H9 (cell line): ENCODE results near the gene PPP1R12B. TPM values are rescaled to one million over a fixed set of nuclear protein-coding genes. Genes with fewer than 3 reads are reported as not detected.

Source experiments
- DNase-seq: peaks from one replicate; pipeline ENCODE4 v3.0.0-alpha.2; 2017
- H2AFZ ChIP-seq: one replicate; pipeline ENCODE4 v1.6.1; 2013; ENCODE audit warnings: mild to moderate bottlenecking, low read length, control low read depth, moderate library complexity
- H2AK5ac ChIP-seq: 2 replicates; pipeline ENCODE4 v1.6.1; 2013; ENCODE audit warnings: low read length, control low read depth, mixed read lengths; ENCODE audit not compliant: insufficient read length
- H2BK120ac ChIP-seq: one replicate; pipeline ENCODE4 v1.6.1; 2013; ENCODE audit warnings: low read depth, mild to moderate bottlenecking, low read length, control low read depth, inconsistent platforms; ENCODE audit not compliant: poor library complexity, severe bottlenecking
- H2BK12ac ChIP-seq: 2 replicates; pipeline ENCODE4 v1.6.1; 2013; ENCODE audit warnings: low read length, control low read depth, mixed read lengths, low read depth; ENCODE audit not compliant: insufficient read length
- H2BK15ac ChIP-seq: 2 replicates; pipeline ENCODE4 v1.6.1; 2013; ENCODE audit warnings: low read depth, low read length, control low read depth
- H2BK20ac ChIP-seq: one replicate; pipeline ENCODE4 v1.6.1; 2013; ENCODE audit warnings: low read depth, mild to moderate bottlenecking, low read length, control low read depth, inconsistent platforms; ENCODE audit not compliant: poor library complexity, severe bottlenecking
- H2BK5ac ChIP-seq: 2 replicates; pipeline ENCODE4 v1.6.1; 2013; ENCODE audit warnings: low read length, control low read depth, mixed read lengths; ENCODE audit not compliant: insufficient read length
- H3K14ac ChIP-seq: 2 replicates; pipeline ENCODE4 v1.6.1; 2013; ENCODE audit warnings: low read length, control low read depth; ENCODE audit not compliant: insufficient read depth
- H3K18ac ChIP-seq: 2 replicates; pipeline ENCODE4 v1.6.1; 2013; ENCODE audit warnings: low read depth, mild to moderate bottlenecking, mixed read lengths, low read length, control low read depth; ENCODE audit not compliant: insufficient read length
- H3K23ac ChIP-seq: 2 replicates; pipeline ENCODE4 v1.6.1; 2013; ENCODE audit warnings: low read length, control low read depth, mixed read lengths, low read depth; ENCODE audit not compliant: insufficient read length
- H3K23me2 ChIP-seq: 2 replicates; pipeline ENCODE4 v1.6.1; 2013; ENCODE audit warnings: low read depth, mild to moderate bottlenecking, mixed read lengths, low read length, control low read depth; ENCODE audit not compliant: insufficient read length, poor library complexity, severe bottlenecking
- H3K27ac ChIP-seq: 2 replicates; pipeline ENCODE4 v1.5.1; 2013; ENCODE audit warnings: low read length, control low read depth, mixed read lengths, low read depth; ENCODE audit not compliant: insufficient read length
- H3K27me3 ChIP-seq: 2 replicates; pipeline ENCODE4 v1.6.1; 2013; ENCODE audit warnings: low read length, control low read depth, inconsistent platforms; ENCODE audit not compliant: insufficient read depth
- H3K4ac ChIP-seq: 2 replicates; pipeline ENCODE4 v1.6.1; 2013; ENCODE audit warnings: low read depth, mild to moderate bottlenecking, control low read depth, inconsistent platforms, low read length, moderate library complexity
- H3K4me1 ChIP-seq: 2 replicates; pipeline ENCODE4 v1.6.1; 2013; ENCODE audit warnings: low read length, control low read depth, inconsistent platforms; ENCODE audit not compliant: insufficient read depth
- H3K4me2 ChIP-seq: 2 replicates; pipeline ENCODE4 v1.6.1; 2013; ENCODE audit warnings: low read length, control low read depth, mixed read lengths; ENCODE audit not compliant: insufficient read length, insufficient read depth
- H3K56ac ChIP-seq: 2 replicates; pipeline ENCODE4 v1.6.1; 2013; ENCODE audit warnings: low read depth, mild to moderate bottlenecking, mixed read lengths, low read length, control low read depth; ENCODE audit not compliant: insufficient read length
- H3K79me1 ChIP-seq: 2 replicates; pipeline ENCODE4 v1.6.1; 2013; ENCODE audit warnings: low read depth, mild to moderate bottlenecking, moderate library complexity, low read length, control low read depth, inconsistent platforms; ENCODE audit not compliant: insufficient read depth, poor library complexity, severe bottlenecking
- H3K79me2 ChIP-seq: 2 replicates; pipeline ENCODE4 v1.6.1; 2013; ENCODE audit warnings: low read length, control low read depth, inconsistent platforms; ENCODE audit not compliant: insufficient read depth
- H3K9ac ChIP-seq: 2 replicates; pipeline ENCODE4 v1.6.1; 2013; ENCODE audit warnings: low read length, control low read depth, mixed read lengths; ENCODE audit not compliant: insufficient read length; ENCODE audit errors: extremely low read depth
- H3K9me3 ChIP-seq: one replicate; pipeline ENCODE4 v1.6.1; 2013; ENCODE audit warnings: low read depth, low read length, inconsistent platforms; ENCODE audit not compliant: control insufficient read depth
- H3T11ph ChIP-seq: one replicate; pipeline ENCODE4 v1.6.1; 2013; ENCODE audit warnings: mild to moderate bottlenecking, low read length, control low read depth, inconsistent platforms
- H4K20me1 ChIP-seq: one replicate; pipeline ENCODE4 v1.6.1; 2013; ENCODE audit not compliant: control insufficient read depth, insufficient read length, insufficient read depth
- H4K5ac ChIP-seq: 2 replicates; pipeline ENCODE4 v1.6.1; 2013; ENCODE audit warnings: low read depth, mild to moderate bottlenecking, mixed read lengths, low read length, control low read depth; ENCODE audit not compliant: insufficient read length
- H4K8ac ChIP-seq: replicated peaks from 2 replicates; pipeline ENCODE4 v1.6.1; 2013; ENCODE audit warnings: low read length, control low read depth, mixed read lengths, low read depth; ENCODE audit not compliant: insufficient read length
- H4K91ac ChIP-seq: 2 replicates; pipeline ENCODE4 v1.6.1; 2013; ENCODE audit warnings: low read depth, mild to moderate bottlenecking, moderate library complexity, mixed read lengths, low read length, control low read depth; ENCODE audit not compliant: insufficient read length
- H3K27ac Mint-ChIP-seq, 3 experiments: 2 replicates in 2 of 3; 3 replicates in 1 of 3; pipeline ENCODE4 v1.8.0; 2020 to 2021; ENCODE audit warnings: mixed read lengths in 3 of 3, mild to moderate bottlenecking in 1 of 3, moderate library complexity in 1 of 3
- H3K27me3 Mint-ChIP-seq: 2 replicates; pipeline ENCODE4 v1.8.0; 2021; ENCODE audit warnings: low read depth, mild to moderate bottlenecking, moderate library complexity, mixed read lengths
- H3K36me3 Mint-ChIP-seq, 3 experiments: 2 replicates in 2 of 3; 3 replicates in 1 of 3; pipeline ENCODE4 v1.8.0; 2020 to 2021; ENCODE audit warnings: low read depth in 3 of 3, mixed read lengths in 3 of 3; ENCODE audit not compliant: insufficient read depth in 1 of 3
- H3K4me1 Mint-ChIP-seq, 2 experiments: 2 replicates each; pipeline ENCODE4 v1.8.0; 2020; ENCODE audit warnings: mixed read lengths in 2 of 2
- H3K4me3 Mint-ChIP-seq, 2 experiments: 2 replicates in 1 of 2; 3 replicates in 1 of 2; pipeline ENCODE4 v1.8.0; 2020 to 2021; ENCODE audit warnings: mild to moderate bottlenecking in 2 of 2, mixed read lengths in 2 of 2, moderate library complexity in 1 of 2
- H3K9me3 Mint-ChIP-seq, 2 experiments: 2 replicates in 1 of 2; 3 replicates in 1 of 2; pipeline ENCODE4 v1.8.0; 2020; ENCODE audit warnings: mild to moderate bottlenecking in 2 of 2, mixed read lengths in 2 of 2, moderate library complexity in 1 of 2
- WGBS: extraction: QIAGEN DNeasy Blood & Tissue Kit; methylation state at CpG from one replicate; pipeline ENCODE4 v1.1.7; 2013; ENCODE audit warnings: missing lambda C conversion rate, low lambda C conversion rate, mixed read lengths; ENCODE audit not compliant: insufficient read length; ENCODE audit errors: extremely low coverage; 5-methylcytosine and 5-hydroxymethylcytosine counted together
- total RNA-seq: library from RNA; stranded (reverse); gene quantifications from 2 replicates; pipeline ENCODE4 v1.2.1, GENCODE V29; 2021
- TF ChIP-seq, protein P1 (sequence below): fragments of 200-600 bp; sonication (generic); conservative IDR thresholded peaks from 3 replicates; pipeline ENCODE4 v1.8.0; 2021; ENCODE audit warnings: antibody characterized with exemption, mild to moderate bottlenecking

The PPP1R12B gene
- total RNA-seq, 1 experiment from 2014 or later: 12.9 TPM

- Histone ChIP-seq H3K4me2 (no peak overlapping the region), H3K14ac (no peak overlapping the region), H3K27me3 (no peaks in the 10 kb centered on the region), H3K23me2 (no peaks in the 10 kb centered on the region), H3T11ph (no peak overlapping the region), H4K5ac (no peak overlapping the region), H4K20me1 (no peaks in the 10 kb centered on the region), H3K4ac (no peak overlapping the region), H2BK20ac (no peak overlapping the region), H2AFZ (no peak overlapping the region), H2BK5ac (no peak overlapping the region), H2BK120ac (no peak overlapping the region), H3K9ac (no peak overlapping the region), H3K79me1 (no peaks in the 10 kb centered on the region), H3K4me1 (no peaks in the 10 kb centered on the region), H3K79me2 (no peaks in the 10 kb centered on the region), H3K9me3 (no peaks in the 10 kb centered on the region), H4K91ac (no peak overlapping the region), H2AK5ac (no peak overlapping the region), H3K23ac (no peak overlapping the region), H2BK15ac (no peak overlapping the region), H2BK12ac (no peak overlapping the region), H3K56ac (no peak overlapping the region), H4K8ac (no peak overlapping the region), H3K18ac (no peak overlapping the region), H3K27ac (no peak overlapping the region)
- Mint-ChIP-seq H3K36me3 (no peaks in the 10 kb centered on the region; a peak in 3 of 7 replicates), H3K9me3 (no peaks in the 10 kb centered on the region), H3K4me1 (peaks cover 2 to 13% of the 10 kb centered on the region in 2 experiments; a peak in 3 of 4 replicates), H3K4me3 (no peak overlapping the region), H3K27me3 (peaks cover 3% of the 10 kb centered on the region), H3K27ac (no peak overlapping the region)
- no CpG with 5 or more reads among the region's 7 CpGs for WGBS
- TF ChIP-seq, protein P1, sequence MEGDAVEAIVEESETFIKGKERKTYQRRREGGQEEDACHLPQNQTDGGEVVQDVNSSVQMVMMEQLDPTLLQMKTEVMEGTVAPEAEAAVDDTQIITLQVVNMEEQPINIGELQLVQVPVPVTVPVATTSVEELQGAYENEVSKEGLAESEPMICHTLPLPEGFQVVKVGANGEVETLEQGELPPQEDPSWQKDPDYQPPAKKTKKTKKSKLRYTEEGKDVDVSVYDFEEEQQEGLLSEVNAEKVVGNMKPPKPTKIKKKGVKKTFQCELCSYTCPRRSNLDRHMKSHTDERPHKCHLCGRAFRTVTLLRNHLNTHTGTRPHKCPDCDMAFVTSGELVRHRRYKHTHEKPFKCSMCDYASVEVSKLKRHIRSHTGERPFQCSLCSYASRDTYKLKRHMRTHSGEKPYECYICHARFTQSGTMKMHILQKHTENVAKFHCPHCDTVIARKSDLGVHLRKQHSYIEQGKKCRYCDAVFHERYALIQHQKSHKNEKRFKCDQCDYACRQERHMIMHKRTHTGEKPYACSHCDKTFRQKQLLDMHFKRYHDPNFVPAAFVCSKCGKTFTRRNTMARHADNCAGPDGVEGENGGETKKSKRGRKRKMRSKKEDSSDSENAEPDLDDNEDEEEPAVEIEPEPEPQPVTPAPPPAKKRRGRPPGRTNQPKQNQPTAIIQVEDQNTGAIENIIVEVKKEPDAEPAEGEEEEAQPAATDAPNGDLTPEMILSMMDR: no peak
- no peak for DNase-seq
These were observed 243.6 kb downstream of the PPP1R12B start for GRCh38 chr1:202592146-202592545.
